CD14-positive monocyte (primary cell): ENCODE data around the gene NDUFAF2. TPM values are rescaled to one million over a fixed set of nuclear protein-coding genes. Genes with fewer than 3 reads are reported as not detected.

Experiments used
- DNase-seq, 3 donors: peaks; one replicate each; pipeline ENCODE4 v3.0.0-alpha.2; 2011 to 2022
- H2AFZ ChIP-seq: 2 replicates; pipeline ENCODE4 v1.6.0; 2012; ENCODE audit warnings: mild to moderate bottlenecking, low read depth, low read length, inconsistent platforms; ENCODE audit not compliant: insufficient read depth, poor library complexity, severe bottlenecking
- H3K27ac ChIP-seq, 2 donors: 1 replicate in 1 of 2; 2 replicates in 1 of 2; pipeline ENCODE4 v1.5.1; 2012 to 2013; ENCODE audit warnings: low read length in 2 of 2, control low read depth in 1 of 2, inconsistent platforms in 1 of 2, low read depth in 1 of 2, mild to moderate bottlenecking in 1 of 2
- H3K27me3 ChIP-seq, 2 donors: one replicate each; pipeline versions ENCODE4 v1.6.0 to v1.6.1; 2011 to 2013; ENCODE audit warnings: low read length in 2 of 2; ENCODE audit not compliant: control insufficient read depth in 2 of 2, insufficient read depth in 2 of 2
- H3K36me3 ChIP-seq, 2 donors: replicated peaks in 1 of 2; 1 replicate in 1 of 2; 2 replicates in 1 of 2; pipeline versions ENCODE4 v1.5.1 to v1.6.1; 2012 to 2013; ENCODE audit warnings: low read length in 2 of 2, control low read depth in 1 of 2, inconsistent platforms in 1 of 2, mild to moderate bottlenecking in 1 of 2; ENCODE audit not compliant: insufficient read depth in 2 of 2, control insufficient read depth in 1 of 2
- H3K4me1 ChIP-seq, 2 donors: 1 replicate in 1 of 2; 2 replicates in 1 of 2; pipeline versions ENCODE4 v1.5.1 to v1.6.1; 2012 to 2013; ENCODE audit warnings: low read length in 2 of 2, control low read depth in 1 of 2, inconsistent platforms in 1 of 2, mild to moderate bottlenecking in 1 of 2, moderate library complexity in 1 of 2; ENCODE audit not compliant: insufficient read depth in 2 of 2, control insufficient read depth in 1 of 2
- H3K4me2 ChIP-seq: replicated peaks from 2 replicates; pipeline ENCODE3; 2012; ENCODE audit warnings: low read length, moderate library complexity, mild to moderate bottlenecking; ENCODE audit not compliant: poor library complexity, severe bottlenecking; ENCODE audit errors: extremely low read depth
- H3K4me3 ChIP-seq, 3 experiments: fragments of 200-600 bp in 1 of 3; sonication (generic) in 1 of 3; replicated peaks in 1 of 3; 1 replicate in 2 of 3; 2 replicates in 1 of 3; pipeline ENCODE4 v1.5.1; 2011 to 2013; ENCODE audit warnings: low read length in 3 of 3, mild to moderate bottlenecking in 3 of 3, control low read depth in 2 of 3, low read depth in 2 of 3, inconsistent platforms in 1 of 3, moderate library complexity in 1 of 3
- H3K79me2 ChIP-seq: 2 replicates; pipeline ENCODE4 v1.6.0; 2012; ENCODE audit warnings: mild to moderate bottlenecking, control low read depth, inconsistent platforms, low read length, moderate library complexity; ENCODE audit not compliant: insufficient read depth
- H3K9ac ChIP-seq: 2 replicates; pipeline ENCODE4 v1.6.0; 2017; ENCODE audit warnings: low read length, mild to moderate bottlenecking; ENCODE audit not compliant: insufficient read depth, poor library complexity, severe bottlenecking
- H3K9me3 ChIP-seq, 2 donors: replicated peaks in 1 of 2; 1 replicate in 1 of 2; 2 replicates in 1 of 2; pipeline versions ENCODE4 v1.5.1 to v1.6.1; 2012 to 2013; ENCODE audit warnings: low read length in 2 of 2, control low read depth in 1 of 2; ENCODE audit not compliant: control insufficient read depth in 1 of 2, insufficient read depth in 1 of 2
- H4K20me1 ChIP-seq: 2 replicates; pipeline ENCODE4 v1.6.0; 2012; ENCODE audit warnings: mild to moderate bottlenecking, low read length, control low read depth, moderate library complexity; ENCODE audit not compliant: insufficient read depth
- H3K27ac Mint-ChIP-seq, 7 donors: one replicate each; pipeline ENCODE4 v1.8.0; 2020; ENCODE audit warnings: mild to moderate bottlenecking in 7 of 7, mixed read lengths in 7 of 7, moderate library complexity in 6 of 7, inconsistent platforms in 2 of 7
- H3K27me3 Mint-ChIP-seq, 3 donors: one replicate each; pipeline ENCODE4 v1.8.0; 2021 to 2022; ENCODE audit warnings: low read depth in 3 of 3, mild to moderate bottlenecking in 3 of 3, mixed read lengths in 3 of 3, moderate library complexity in 3 of 3, inconsistent platforms in 1 of 3
- H3K36me3 Mint-ChIP-seq, 2 donors: one replicate each; pipeline ENCODE4 v1.8.0; 2020; ENCODE audit warnings: mixed read lengths in 2 of 2, inconsistent platforms in 1 of 2, mild to moderate bottlenecking in 1 of 2
- H3K4me1 Mint-ChIP-seq: one replicate; pipeline ENCODE4 v1.8.0; 2020; ENCODE audit warnings: mild to moderate bottlenecking, mixed read lengths
- H3K4me3 Mint-ChIP-seq, 2 donors: one replicate each; pipeline ENCODE4 v1.8.0; 2020; ENCODE audit warnings: mild to moderate bottlenecking in 2 of 2, mixed read lengths in 2 of 2, moderate library complexity in 1 of 2
- H3K9me3 Mint-ChIP-seq, 7 donors: one replicate each; pipeline ENCODE4 v1.8.0; 2020 to 2022; ENCODE audit warnings: mixed read lengths in 7 of 7, mild to moderate bottlenecking in 6 of 7, moderate library complexity in 6 of 7, inconsistent platforms in 2 of 7
- CTCF ChIP-seq: fragments of 200-600 bp; IDR thresholded peaks from one replicate; pipeline ENCODE4 v1.8.0; 2022; ENCODE audit warnings: antibody characterized with exemption, mild to moderate bottlenecking
- WGBS: methylation state at CpG from one replicate; pipeline ENCODE4 v1.1.5; 2013; ENCODE audit warnings: missing lambda C conversion rate; ENCODE audit not compliant: insufficient coverage; 5-methylcytosine and 5-hydroxymethylcytosine counted together
- intact Hi-C, 2 donors: fragments of 100-400 bp; cut with micrococcal nuclease; formaldehyde crosslinking; loops; one replicate each; pipeline versions ENCODE4 v1.15.0 to v1.15.1; 2023
- polyA plus RNA-seq, 3 donors: library from polyadenylated mRNA; depleted of rRNA in 1 of 3; unstranded in 2 of 3; stranded (reverse) in 1 of 3; fragments of 300-500 nt in 2 of 3; fragments of >200 nt in 1 of 3; fragmentation: Illumina TruSeq in 2 of 3; gene quantifications; 1 replicate in 2 of 3; 2 replicates in 1 of 3; pipeline ENCODE4 v1.2.3, GENCODE V29; 2012 to 2021

NDUFAF2 gene
- polyA plus RNA-seq, 3 donors: 5.9 to 29.5 (median 25.0) TPM

GRCh38 chr5:61071526-61071925, 126.5 kb downstream of the NDUFAF2 start:
- Histone ChIP-seq H3K27ac (no peak overlapping the region), H3K9ac (no peak overlapping the region), H2AFZ (no peak overlapping the region), H3K4me1 (no peaks in the 10 kb centered on the region), H3K4me2 (no peak overlapping the region), H3K4me3 (no peak overlapping the region), H3K79me2 (no peaks in the 10 kb centered on the region), H4K20me1 (no peaks in the 10 kb centered on the region), H3K36me3 (no peaks in the 10 kb centered on the region), H3K9me3 (peaks cover 0 to 5% of the 10 kb centered on the region in 2 donors), H3K27me3 (no peaks in the 10 kb centered on the region)
- intact Hi-C loops: no loop called here
- TF ChIP-seq CTCF: no peak
- Mint-ChIP-seq H3K27ac (no peak overlapping the region), H3K9me3 (peaks cover 2 to 10% (median 6%) of the 10 kb centered on the region in 7 donors), H3K4me1 (no peaks in the 10 kb centered on the region), H3K4me3 (no peak overlapping the region), H3K27me3 (no peaks in the 10 kb centered on the region), H3K36me3 (peaks cover 10% of the 10 kb centered on the region in 2 donors)
- DNase-seq: no peak

- no peaks in the 10 kb centered on the region for H4K20me1 ChIP-seq
- H3K4me3 Mint-ChIP-seq: no peak overlapping the region
- H3K4me1 Mint-ChIP-seq: no peaks in the 10 kb centered on the region
- H3K27me3 ChIP-seq: no peaks in the 10 kb centered on the region
- no peak for TF ChIP-seq CTCF
- no peak overlapping the region for H3K4me3 ChIP-seq
- no peaks in the 10 kb centered on the region for H3K79me2 ChIP-seq
- no peak overlapping the region for H3K4me2 ChIP-seq
- no peak overlapping the region for H3K27ac Mint-ChIP-seq
- peaks cover 0 to 8% (median 6%) of the 10 kb centered on the region in 7 donors for H3K9me3 Mint-ChIP-seq
- peaks cover 0 to 5% of the 10 kb centered on the region in 2 donors for H3K9me3 ChIP-seq
- intact Hi-C loops: no loop called here
- DNase-seq: no peak
- peaks cover 10% of the 10 kb centered on the region in 2 donors for H3K36me3 Mint-ChIP-seq
- no peaks in the 10 kb centered on the region for H3K4me1 ChIP-seq
- H3K27ac ChIP-seq: no peak overlapping the region
- 15% methylated on average over 1 of the region's 1 CpG for WGBS
- H2AFZ ChIP-seq: no peak overlapping the region
- H3K9ac ChIP-seq: no peak overlapping the region
- H3K36me3 ChIP-seq: no peaks in the 10 kb centered on the region
- H3K27me3 Mint-ChIP-seq: no peaks in the 10 kb centered on the region
Observed at GRCh38 chr5:61076626-61077025, 131.6 kb downstream of the NDUFAF2 start.
